IPS-18a (cell line): ENCODE measurements around the gene SEC16A.

Source experiments
- H3K27ac ChIP-seq: one replicate; pipeline ENCODE4 v1.5.1; 2013; ENCODE audit warnings: low read length
- H3K27me3 ChIP-seq: one replicate; pipeline ENCODE4 v1.6.1; 2013; ENCODE audit warnings: mild to moderate bottlenecking, low read length; ENCODE audit not compliant: control insufficient read depth, insufficient read depth
- H3K36me3 ChIP-seq: one replicate; pipeline ENCODE4 v1.6.1; 2013; ENCODE audit warnings: low read depth, low read length; ENCODE audit not compliant: control insufficient read depth
- H3K4me1 ChIP-seq: one replicate; pipeline ENCODE4 v1.6.1; 2013; ENCODE audit warnings: low read depth, low read length; ENCODE audit not compliant: control insufficient read depth
- H3K4me3 ChIP-seq: one replicate; pipeline ENCODE4 v1.5.1; 2013; ENCODE audit warnings: low read length
- H3K9ac ChIP-seq: one replicate; pipeline ENCODE4 v1.6.1; 2013; ENCODE audit warnings: mild to moderate bottlenecking, low read length, moderate library complexity
- H3K9me3 ChIP-seq: one replicate; pipeline ENCODE4 v1.6.1; 2013; ENCODE audit warnings: low read depth, low read length; ENCODE audit not compliant: control insufficient read depth

The SEC16A gene

GRCh38 chr9:136445799-136446198, 37.0 kb downstream of the SEC16A start:
- Histone ChIP-seq H3K36me3 (peaks cover 90% of the 10 kb centered on the region), H3K9ac (no peak overlapping the region)

GRCh38 chr9:136444102-136444501, 38.7 kb downstream of the SEC16A start:
- peaks cover 76% of the 10 kb centered on the region for H3K36me3 ChIP-seq
- no peaks in the 10 kb centered on the region for H3K4me1 ChIP-seq
- no peak overlapping the region for H3K9ac ChIP-seq
- H3K4me3 ChIP-seq, result no peak overlapping the region
- no peaks in the 10 kb centered on the region for H3K27me3 ChIP-seq
- H3K9me3 ChIP-seq, result no peaks in the 10 kb centered on the region
- H3K27ac ChIP-seq, result no peak overlapping the region

More at GRCh38 chr9:136445799-136446198, 37.0 kb downstream of the SEC16A start:
- Histone ChIP-seq H3K27me3 (no peaks in the 10 kb centered on the region), H3K4me3 (no peak overlapping the region), H3K4me1 (no peaks in the 10 kb centered on the region), H3K27ac (no peak overlapping the region), H3K9me3 (no peaks in the 10 kb centered on the region)

- no peak overlapping the region for H3K4me3 ChIP-seq
- H3K9me3 ChIP-seq, result no peaks in the 10 kb centered on the region
- peaks cover 71% of the 10 kb centered on the region for H3K36me3 ChIP-seq
- no peaks in the 10 kb centered on the region for H3K27me3 ChIP-seq
- H3K27ac ChIP-seq, result no peak overlapping the region
- H3K9ac ChIP-seq, result no peak overlapping the region
- no peaks in the 10 kb centered on the region for H3K4me1 ChIP-seq
These were observed 39.2 kb downstream of the SEC16A start for GRCh38 chr9:136443687-136444086.

- Histone ChIP-seq H3K4me3 (no peak overlapping the region), H3K4me1 (no peaks in the 10 kb centered on the region), H3K9ac (no peak overlapping the region), H3K9me3 (no peaks in the 10 kb centered on the region), H3K36me3 (peaks cover 67% of the 10 kb centered on the region), H3K27ac (no peak overlapping the region), H3K27me3 (peaks cover 3% of the 10 kb centered on the region)
These were observed 39.8 kb downstream of the SEC16A start for GRCh38 chr9:136443087-136443486.

GRCh38 chr9:136442265-136442664, 40.6 kb downstream of the SEC16A start:
- Histone ChIP-seq H3K4me1 (no peaks in the 10 kb centered on the region), H3K4me3 (no peak overlapping the region), H3K9ac (no peak overlapping the region), H3K27ac (no peak overlapping the region), H3K36me3 (peaks cover 59% of the 10 kb centered on the region), H3K9me3 (no peaks in the 10 kb centered on the region), H3K27me3 (peaks cover 3% of the 10 kb centered on the region)

GRCh38 chr9:136441681-136442245, 41.1 kb downstream of the SEC16A start:
- H3K9me3 ChIP-seq, result no peaks in the 10 kb centered on the region
- H3K27me3 ChIP-seq, result peaks cover 3% of the 10 kb centered on the region
- H3K4me1 ChIP-seq, result no peaks in the 10 kb centered on the region
- H3K36me3 ChIP-seq, result peaks cover 54% of the 10 kb centered on the region
- H3K9ac ChIP-seq, result no peak overlapping the region
- H3K4me3 ChIP-seq, result no peak overlapping the region
- H3K27ac ChIP-seq, result no peak overlapping the region

GRCh38 chr9:136441191-136441680, 41.6 kb downstream of the SEC16A start:
- peaks cover 50% of the 10 kb centered on the region for H3K36me3 ChIP-seq
- peaks cover 3% of the 10 kb centered on the region for H3K27me3 ChIP-seq
- H3K9ac ChIP-seq, result no peak overlapping the region
- H3K4me3 ChIP-seq, result no peak overlapping the region
- no peaks in the 10 kb centered on the region for H3K9me3 ChIP-seq
- H3K4me1 ChIP-seq, result no peaks in the 10 kb centered on the region
- H3K27ac ChIP-seq, result no peak overlapping the region

GRCh38 chr9:136439481-136440408, 43.1 kb downstream of the SEC16A start, which contains the start of gene INPP5E:
TSS of gene INPP5E (minus strand) at chr9:136439845. CDS start at chr9:136439419, 426 bp downstream.
- Histone ChIP-seq H3K9ac (peak within 1 kb of the TSS; percentile 67), H3K4me1 (no peaks in the 10 kb centered on the region), H3K27me3 (peaks cover 3% of the 10 kb centered on the region), H3K9me3 (no peaks in the 10 kb centered on the region), H3K4me3 (peak within 1 kb of the TSS; percentile 78), H3K36me3 (peaks cover 38% of the 10 kb centered on the region), H3K27ac (no peak within 1 kb of the TSS)

GRCh38 chr9:136438548-136439480, 44.0 kb downstream of the SEC16A start:
- Histone ChIP-seq H3K4me1 (no peaks in the 10 kb centered on the region), H3K27ac (no peak overlapping the region), H3K36me3 (peaks cover 29% of the 10 kb centered on the region)

GRCh38 chr9:136437839-136438547, 44.8 kb downstream of the SEC16A start:
- H3K27me3 ChIP-seq, result peaks cover 3% of the 10 kb centered on the region
- no peak overlapping the region for H3K27ac ChIP-seq
- no peaks in the 10 kb centered on the region for H3K9me3 ChIP-seq
- H3K36me3 ChIP-seq, result peaks cover 23% of the 10 kb centered on the region
- peak overlapping the region; percentile 78 for H3K4me3 ChIP-seq
- H3K4me1 ChIP-seq, result no peaks in the 10 kb centered on the region
- peak overlapping the region; percentile 67 for H3K9ac ChIP-seq

More at GRCh38 chr9:136438548-136439480, 44.0 kb downstream of the SEC16A start:
- H3K27me3 ChIP-seq, result peaks cover 3% of the 10 kb centered on the region
- no peaks in the 10 kb centered on the region for H3K9me3 ChIP-seq
- peak overlapping the region; percentile 78 for H3K4me3 ChIP-seq
- H3K9ac ChIP-seq, result peak overlapping the region; percentile 67
